Endothelial cell of hepatic sinusoid (primary cell): ENCODE results near the gene SGCG.
"Not testable (repeated sequence)": the region's sequence is repeated elsewhere in the genome, so short reads cannot be mapped to it uniquely, and the experiment has no call there.

Experiments
- in situ Hi-C: cut with HindIII; loops from 2 replicates; pipeline ENCODE4 v1.10.0; 2017; ENCODE audit warnings: low sequenced_read_pairs

SGCG gene

GRCh38 chr13:23205807-23206206, 25.0 kb downstream of the SGCG start:
- in situ Hi-C loops: no loop called here

GRCh38 chr13:23212671-23213070, 31.9 kb downstream of the SGCG start:
- in situ Hi-C loops: no loop called here

GRCh38 chr13:23231241-23231640, 50.5 kb downstream of the SGCG start:
- in situ Hi-C loops: no loop called here

GRCh38 chr13:23235994-23236393, 55.2 kb downstream of the SGCG start:
- in situ Hi-C loops: no loop called here

GRCh38 chr13:23243066-23243465, 62.3 kb downstream of the SGCG start:
- in situ Hi-C loops: no loop called here

GRCh38 chr13:23248410-23248809, 67.6 kb downstream of the SGCG start:
- in situ Hi-C loops: not testable (repeated sequence)

- in situ Hi-C loops: no loop called here
Observed at GRCh38 chr13:23254506-23254905, 73.7 kb downstream of the SGCG start.

- in situ Hi-C loops: no loop called here
Observed at GRCh38 chr13:23267571-23267970, 86.8 kb downstream of the SGCG start.

- in situ Hi-C loops: no loop called here
Observed at GRCh38 chr13:23268441-23268840, 87.7 kb downstream of the SGCG start.

- in situ Hi-C loops: no loop called here
Observed at GRCh38 chr13:23271331-23271730, 90.6 kb downstream of the SGCG start.

- in situ Hi-C loops: no loop called here
Observed at GRCh38 chr13:23273498-23273897, 92.7 kb downstream of the SGCG start.

GRCh38 chr13:23279321-23279720, 98.5 kb downstream of the SGCG start:
- in situ Hi-C loops: no loop called here

- in situ Hi-C loops: no loop called here
Observed at GRCh38 chr13:23288564-23288963, 107.8 kb downstream of the SGCG start.

GRCh38 chr13:23288995-23289394, 108.2 kb downstream of the SGCG start:
- in situ Hi-C loops: no loop called here

- in situ Hi-C loops: no loop called here
Observed at GRCh38 chr13:23289917-23290357, 109.2 kb downstream of the SGCG start.

- in situ Hi-C loops: no loop called here
Observed at GRCh38 chr13:23292586-23292985, 111.8 kb downstream of the SGCG start.

- in situ Hi-C loops: not testable (repeated sequence)
Observed at GRCh38 chr13:23314837-23315236, 134.1 kb downstream of the SGCG start.

- in situ Hi-C loops: no loop called here
Observed at GRCh38 chr13:23319883-23320224, 139.1 kb downstream of the SGCG start.

GRCh38 chr13:23320926-23321534, 140.3 kb downstream of the SGCG start:
- in situ Hi-C loops: no loop called here

- in situ Hi-C loops: no loop called here
Observed at GRCh38 chr13:23321535-23322241, 140.9 kb downstream of the SGCG start.

GRCh38 chr13:23322353-23323336, 141.9 kb downstream of the SGCG start:
- in situ Hi-C loops: no loop called here
